Parathyroid adenoma (tissue), 2 donors: ENCODE results near the gene DDX24.

ENCODE experiments used
- H2AFZ ChIP-seq: fragments of 300-600 bp; sonication (generic); one replicate; pipeline ENCODE4 v1.7.0; 2017; ENCODE audit warnings: antibody characterized with exemption, mild to moderate bottlenecking
- H3K27ac ChIP-seq: fragments of 300-600 bp; sonication (generic); one replicate; pipeline ENCODE4 v1.7.0; 2017
- H3K27me3 ChIP-seq: fragments of 300-600 bp; sonication (generic); one replicate; pipeline ENCODE4 v1.7.0; 2017; ENCODE audit warnings: low read length; ENCODE audit not compliant: control insufficient read depth, insufficient read depth
- H3K36me3 ChIP-seq: fragments of 300-600 bp; sonication (generic); one replicate; pipeline ENCODE4 v1.7.0; 2017; ENCODE audit warnings: low read length; ENCODE audit not compliant: control insufficient read depth, insufficient read depth
- H3K4me1 ChIP-seq: fragments of 300-600 bp; sonication (generic); one replicate; pipeline ENCODE4 v1.7.0; 2017; ENCODE audit warnings: control low read depth
- H3K4me2 ChIP-seq: fragments of 300-600 bp; sonication (generic); one replicate; pipeline ENCODE4 v1.7.0; 2017; ENCODE audit warnings: low read length
- H3K4me3 ChIP-seq: fragments of 300-600 bp; sonication (generic); one replicate; pipeline ENCODE4 v1.7.0; 2017; ENCODE audit warnings: low read depth, low read length
- H3K79me2 ChIP-seq: fragments of 300-600 bp; sonication (generic); one replicate; pipeline ENCODE4 v1.7.0; 2017; ENCODE audit warnings: control low read depth
- H3K9ac ChIP-seq: fragments of 300-600 bp; sonication (generic); one replicate; pipeline ENCODE4 v1.7.0; 2017; ENCODE audit warnings: mild to moderate bottlenecking
- H3K9me3 ChIP-seq: fragments of 300-600 bp; sonication (generic); one replicate; pipeline ENCODE4 v1.7.0; 2017; ENCODE audit warnings: low read length; ENCODE audit not compliant: control insufficient read depth
- TF ChIP-seq, protein P1 (sequence below): fragments of 300-600 bp; sonication (generic); IDR thresholded peaks from one replicate; pipeline ENCODE4 v1.7.0; 2017; ENCODE audit warnings: antibody characterized with exemption, mild to moderate bottlenecking
- donor health status: primary hyperparathyroidism.

DDX24 gene

GRCh38 chr14:94112513-94113063, 31.6 kb upstream of the DDX24 start:
- Histone ChIP-seq H3K27me3 (no peaks in the 10 kb centered on the region), H3K9me3 (no peaks in the 10 kb centered on the region), H3K4me1 (no peaks in the 10 kb centered on the region), H3K79me2 (no peaks in the 10 kb centered on the region), H3K4me3 (no peak overlapping the region), H3K9ac (no peak overlapping the region), H3K36me3 (no peaks in the 10 kb centered on the region), H3K27ac (no peak overlapping the region), H2AFZ (no peak overlapping the region), H3K4me2 (no peak overlapping the region)
- TF ChIP-seq, protein P1, sequence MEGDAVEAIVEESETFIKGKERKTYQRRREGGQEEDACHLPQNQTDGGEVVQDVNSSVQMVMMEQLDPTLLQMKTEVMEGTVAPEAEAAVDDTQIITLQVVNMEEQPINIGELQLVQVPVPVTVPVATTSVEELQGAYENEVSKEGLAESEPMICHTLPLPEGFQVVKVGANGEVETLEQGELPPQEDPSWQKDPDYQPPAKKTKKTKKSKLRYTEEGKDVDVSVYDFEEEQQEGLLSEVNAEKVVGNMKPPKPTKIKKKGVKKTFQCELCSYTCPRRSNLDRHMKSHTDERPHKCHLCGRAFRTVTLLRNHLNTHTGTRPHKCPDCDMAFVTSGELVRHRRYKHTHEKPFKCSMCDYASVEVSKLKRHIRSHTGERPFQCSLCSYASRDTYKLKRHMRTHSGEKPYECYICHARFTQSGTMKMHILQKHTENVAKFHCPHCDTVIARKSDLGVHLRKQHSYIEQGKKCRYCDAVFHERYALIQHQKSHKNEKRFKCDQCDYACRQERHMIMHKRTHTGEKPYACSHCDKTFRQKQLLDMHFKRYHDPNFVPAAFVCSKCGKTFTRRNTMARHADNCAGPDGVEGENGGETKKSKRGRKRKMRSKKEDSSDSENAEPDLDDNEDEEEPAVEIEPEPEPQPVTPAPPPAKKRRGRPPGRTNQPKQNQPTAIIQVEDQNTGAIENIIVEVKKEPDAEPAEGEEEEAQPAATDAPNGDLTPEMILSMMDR = no peak

GRCh38 chr14:94111276-94112095, 30.5 kb upstream of the DDX24 start:
- Histone ChIP-seq H3K27ac (peak overlapping the region; percentile 77), H3K79me2 (no peaks in the 10 kb centered on the region), H3K9ac (no peak overlapping the region)

DNA sequence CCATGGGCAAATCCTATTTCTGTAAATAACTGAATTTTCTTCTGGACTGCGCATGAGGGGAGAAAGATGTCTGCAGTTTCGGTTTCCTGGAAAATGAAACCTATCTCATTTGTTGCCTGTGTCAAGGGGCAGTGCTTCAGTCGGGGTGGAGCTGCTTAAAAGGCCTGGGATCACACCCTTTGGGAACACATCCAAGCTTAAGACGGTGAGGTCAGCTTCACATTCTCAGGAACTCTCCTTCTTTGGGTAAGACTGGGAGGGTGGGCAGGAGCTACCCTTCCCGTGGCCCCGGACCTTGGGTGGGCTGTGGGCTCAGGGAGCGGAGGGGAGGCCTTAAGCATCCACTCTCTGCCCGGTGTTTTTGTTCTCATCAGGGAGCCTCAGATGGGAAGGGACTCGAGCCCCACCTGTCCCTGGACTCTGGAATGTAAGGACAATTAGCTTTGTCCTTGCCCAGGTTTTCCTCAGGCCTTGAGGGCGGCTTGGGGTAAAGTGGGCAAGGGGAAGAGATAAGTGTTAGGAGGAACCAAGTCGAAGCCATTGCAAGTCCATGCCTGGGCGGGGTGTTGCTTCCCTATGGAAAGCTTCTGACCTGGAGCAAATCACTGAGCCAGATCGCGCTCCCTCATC, 29.7 kb upstream of the DDX24 start, which contains the start of gene IFI27:
TSS of gene IFI27 (plus strand) at position 185 of the 630 bp plus-strand sequence.
- Histone ChIP-seq H3K9ac (no peak within 1 kb of the TSS), H3K27me3 (no peaks in the 10 kb centered on the region), H3K27ac (peak within 1 kb of the TSS; percentile 77), H3K4me1 (no peaks in the 10 kb centered on the region), H3K79me2 (no peaks in the 10 kb centered on the region), H3K9me3 (no peaks in the 10 kb centered on the region), H3K4me3 (peak within 1 kb of the TSS; percentile 56), H3K4me2 (peak within 1 kb of the TSS; percentile 26), H2AFZ (no peak within 1 kb of the TSS), H3K36me3 (no peaks in the 10 kb centered on the region)
- TF ChIP-seq, protein P1 = no peak

More at GRCh38 chr14:94111276-94112095, 30.5 kb upstream of the DDX24 start:
- Histone ChIP-seq H3K27me3 (no peaks in the 10 kb centered on the region), H3K36me3 (no peaks in the 10 kb centered on the region), H3K4me2 (no peak overlapping the region), H3K4me3 (peak overlapping the region; percentile 56), H2AFZ (no peak overlapping the region), H3K4me1 (no peaks in the 10 kb centered on the region), H3K9me3 (no peaks in the 10 kb centered on the region)
- TF ChIP-seq, protein P1 = no peak

DNA sequence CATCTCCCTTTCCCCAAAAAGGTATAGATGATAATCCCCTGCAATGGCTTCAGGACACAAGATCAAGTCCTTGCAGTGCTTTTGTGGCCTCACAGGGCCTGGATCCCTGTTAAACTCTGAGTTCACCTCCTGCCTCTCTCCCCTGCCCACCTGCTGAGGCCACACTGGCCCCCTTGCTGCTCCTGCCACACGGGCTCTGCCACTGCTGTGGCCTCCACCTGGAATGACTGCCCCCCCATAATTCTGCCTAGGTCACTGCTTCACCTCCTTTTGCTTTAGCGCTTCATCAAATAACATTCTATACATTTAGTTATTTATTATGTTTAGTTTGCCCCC, 28.9 kb upstream of the DDX24 start:
- no peak overlapping the region for H3K4me2 ChIP-seq
- no peaks in the 10 kb centered on the region for H3K27me3 ChIP-seq
- no peaks in the 10 kb centered on the region for H3K36me3 ChIP-seq
- H3K4me3 ChIP-seq = no peak overlapping the region
- no peaks in the 10 kb centered on the region for H3K4me1 ChIP-seq
- peak overlapping the region; percentile 77 for H3K27ac ChIP-seq
- H3K9me3 ChIP-seq = no peaks in the 10 kb centered on the region
- no peaks in the 10 kb centered on the region for H3K79me2 ChIP-seq
- TF ChIP-seq, protein P1 = no peak
- H2AFZ ChIP-seq = no peak overlapping the region
- no peak overlapping the region for H3K9ac ChIP-seq
